ENCODE results near the gene LIAS. TPM values are rescaled to one million over a fixed set of nuclear protein-coding genes. Genes with fewer than 3 reads are reported as not detected.

The LIAS gene
- total and polyA plus RNA-seq, 3 donors from 2014 or later, result 24.0 to 59.0 (median 31.1) TPM

DNA sequence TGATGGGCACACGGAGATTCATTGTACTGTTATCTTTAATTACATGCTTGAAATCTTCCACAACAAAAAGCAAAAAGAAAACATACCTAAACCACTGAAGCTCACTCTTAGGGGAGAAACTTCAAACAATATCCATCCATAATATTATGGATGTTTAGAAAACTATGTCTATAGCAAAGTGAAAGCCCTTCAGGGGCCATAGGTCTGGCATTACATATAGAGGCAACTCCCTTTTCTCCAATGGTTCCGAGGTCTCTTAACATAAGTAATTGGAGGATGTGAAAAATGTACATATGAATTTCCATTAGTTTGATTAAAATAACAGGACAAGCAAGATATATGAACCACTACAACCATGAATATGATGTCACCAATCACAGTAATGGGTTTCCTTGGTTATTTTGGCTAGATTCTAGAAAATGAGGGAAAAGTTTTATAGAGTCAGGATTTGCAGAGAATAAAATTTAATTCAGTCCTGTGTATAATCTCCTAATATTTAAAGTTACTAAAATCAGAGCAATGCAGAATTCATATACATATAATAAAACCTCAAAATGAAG is 57.6 kb downstream of the LIAS start:
- no peaks in the 10 kb centered on the region for H3K9me3 ChIP-seq
- no peaks in the 10 kb centered on the region for H3K36me3 ChIP-seq (ENCODE audit: low read depth, missing control alignments)
- no peak overlapping the region for H3K4me3 ChIP-seq
- no peaks in the 10 kb centered on the region for H3K4me1 ChIP-seq
- 78 to 82% methylated on average over 2 of the region's 2 CpGs for WGBS, 2 donors
- H3K27ac ChIP-seq, result no peak overlapping the region
- DNase-seq, result no peak
- intact Hi-C loops (cut with DNase I; ENCODE audit: low total_unique reads), result no loop called here
- TF ChIP-seq POLR2A (IDR thresholded peaks at IDR 0.05) (no peak), CTCF (IDR thresholded peaks at IDR 0.05) (no peak)
- no peaks in the 10 kb centered on the region for H3K27me3 ChIP-seq

DNA sequence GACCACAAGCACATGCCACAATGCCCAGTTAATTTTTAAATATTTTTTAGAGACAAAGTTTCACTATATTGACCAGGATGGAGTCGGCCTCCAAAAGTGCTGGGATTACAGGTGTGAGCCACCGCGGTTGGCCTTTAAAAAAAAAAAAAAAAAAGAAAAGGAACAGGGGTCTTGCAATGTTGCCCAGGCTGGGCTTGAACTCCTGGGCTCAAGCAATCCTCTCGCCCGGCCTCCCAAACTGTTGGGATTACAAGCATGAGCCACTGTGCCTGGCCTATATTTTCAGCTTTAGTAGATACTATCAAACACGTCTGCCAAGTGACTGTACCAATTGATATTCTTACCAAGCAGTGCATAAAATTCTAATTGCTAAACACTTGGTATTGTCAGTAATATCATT is 59.6 kb downstream of the LIAS start:
- H3K9me3 ChIP-seq, result no peaks in the 10 kb centered on the region
- WGBS, 2 donors, result 95% methylated on average over 6 of the region's 6 CpGs
- no peaks in the 10 kb centered on the region for H3K4me1 ChIP-seq
- no peaks in the 10 kb centered on the region for H3K27me3 ChIP-seq
- no peak for DNase-seq
- TF ChIP-seq CTCF (IDR thresholded peaks at IDR 0.05), result no peak
- TF ChIP-seq POLR2A (IDR thresholded peaks at IDR 0.05), result no peak
- no peak overlapping the region for H3K4me3 ChIP-seq
- no peaks in the 10 kb centered on the region for H3K36me3 ChIP-seq (ENCODE audit: low read depth, missing control alignments)
- H3K27ac ChIP-seq, result no peak overlapping the region
- intact Hi-C loops (cut with DNase I; ENCODE audit: low total_unique reads), result no loop called here

DNA sequence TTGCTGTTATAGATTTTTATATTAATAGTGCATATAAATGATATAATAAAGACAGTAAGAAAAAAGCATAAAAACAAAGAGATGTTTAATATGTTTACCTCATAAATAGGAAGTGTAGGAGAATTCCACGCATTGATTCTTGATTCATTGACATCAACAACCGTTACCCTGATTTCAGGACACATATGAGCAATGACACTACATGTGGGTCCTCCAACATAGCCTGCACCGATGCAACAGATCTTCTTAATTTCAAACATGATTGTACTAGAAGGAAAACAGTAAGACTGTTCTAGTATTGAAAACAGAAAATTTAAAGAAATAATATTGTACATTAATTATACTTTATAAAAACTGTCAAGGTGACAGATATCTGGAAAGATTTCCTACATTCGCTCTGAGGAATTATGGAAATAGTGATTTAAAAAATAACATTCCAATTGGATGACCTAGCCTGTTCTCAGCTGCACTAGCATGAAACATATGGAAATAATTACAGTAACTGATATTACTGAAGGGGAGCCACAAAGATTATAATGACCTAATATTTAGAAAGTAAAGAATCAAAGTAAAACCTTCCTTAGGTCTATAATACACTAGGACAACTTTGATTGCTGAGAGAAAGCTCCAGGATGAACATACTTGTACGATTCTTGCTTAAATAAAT is 62.5 kb downstream of the LIAS start:
- H3K27me3 ChIP-seq, result no peaks in the 10 kb centered on the region
- H3K9me3 ChIP-seq, result no peaks in the 10 kb centered on the region
- 75 to 81% methylated on average over 5 of the region's 5 CpGs for WGBS, 2 donors
- no peak for TF ChIP-seq CTCF (IDR thresholded peaks at IDR 0.05)
- H3K36me3 ChIP-seq (ENCODE audit: low read depth, missing control alignments), result no peaks in the 10 kb centered on the region
- DNase-seq, result no peak
- intact Hi-C loops (cut with DNase I; ENCODE audit: low total_unique reads), result loop anchor here (10.0 kb wide), 1 partner anchor 113 kb away; the partner anchor contains the start of gene SMIM14
- no peak overlapping the region for H3K27ac ChIP-seq
- no peak overlapping the region for H3K4me3 ChIP-seq
- H3K4me1 ChIP-seq, result no peaks in the 10 kb centered on the region

DNA sequence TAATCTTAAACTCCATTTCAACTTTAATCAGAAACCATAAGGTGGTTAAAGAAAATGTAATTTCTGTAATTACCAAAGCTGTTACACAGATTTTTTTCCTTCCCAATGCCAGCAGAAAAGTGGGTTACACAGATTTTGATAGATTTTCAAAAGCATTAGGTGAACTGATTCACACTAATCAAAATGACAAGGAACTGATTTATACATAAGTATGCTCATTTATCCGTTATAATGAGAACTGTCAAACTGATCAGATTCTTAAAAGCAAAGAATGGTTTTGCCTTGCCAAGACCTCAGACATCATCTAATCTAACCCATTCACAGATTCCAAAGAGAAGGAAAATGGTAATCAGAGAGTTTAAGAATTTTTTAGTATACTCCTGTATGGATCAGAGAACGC is 63.2 kb downstream of the LIAS start:
- H3K27me3 ChIP-seq, result no peaks in the 10 kb centered on the region
- no peak for DNase-seq
- H3K4me1 ChIP-seq, result no peaks in the 10 kb centered on the region
- no peak for TF ChIP-seq POLR2A (IDR thresholded peaks at IDR 0.05)
- no peaks in the 10 kb centered on the region for H3K9me3 ChIP-seq
- no peak overlapping the region for H3K27ac ChIP-seq
- 68 to 95% methylated on average over 2 of the region's 2 CpGs for WGBS, 2 donors
- intact Hi-C loops (cut with DNase I; ENCODE audit: low total_unique reads), result loop anchor here (10.0 kb wide), 1 partner anchor 113 kb away; the partner anchor contains the start of gene SMIM14
- no peak overlapping the region for H3K4me3 ChIP-seq
- no peaks in the 10 kb centered on the region for H3K36me3 ChIP-seq (ENCODE audit: low read depth, missing control alignments)

DNA sequence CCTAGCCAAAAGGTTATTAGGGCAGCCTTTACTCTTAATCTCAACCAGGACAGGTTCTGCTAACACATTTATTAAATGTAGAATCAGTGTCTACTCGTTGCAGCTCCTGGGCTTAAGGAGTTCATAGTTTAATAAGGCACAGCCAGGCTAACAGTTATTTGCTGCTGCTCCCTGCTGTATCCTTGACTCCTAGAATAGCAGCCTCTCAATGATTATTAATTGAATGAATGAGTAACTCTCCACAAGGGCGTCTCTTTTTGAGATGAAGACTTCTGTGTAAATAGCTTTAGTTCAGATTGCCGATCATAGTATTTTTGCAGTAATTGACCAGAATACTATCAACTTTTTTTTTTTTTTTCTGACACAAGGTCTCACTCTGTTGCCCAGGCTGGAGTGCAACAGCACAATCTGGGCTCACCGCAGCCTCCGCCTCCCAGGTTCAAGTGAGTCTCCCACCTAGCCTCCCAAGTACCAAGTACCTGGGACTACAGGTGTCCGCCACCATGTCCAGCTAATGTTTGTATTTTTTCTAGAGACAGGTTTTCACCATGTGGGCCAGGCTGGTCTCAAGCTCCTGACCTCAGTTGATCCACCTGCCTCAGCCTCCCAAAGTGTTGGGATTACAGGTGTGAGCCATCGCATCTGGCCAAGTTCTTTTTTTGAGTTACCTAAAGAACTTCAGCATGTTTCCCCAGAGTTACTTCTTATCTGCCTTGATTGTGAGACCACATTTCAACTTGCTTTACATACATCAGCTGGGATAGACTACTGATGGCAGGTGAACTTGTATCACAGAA is 65.5 kb downstream of the LIAS start:
- no peak for TF ChIP-seq POLR2A (IDR thresholded peaks at IDR 0.05)
- no peak for TF ChIP-seq CTCF (IDR thresholded peaks at IDR 0.05)
- no peaks in the 10 kb centered on the region for H3K9me3 ChIP-seq
- WGBS, 2 donors, result 86% methylated on average over 7 of the region's 7 CpGs
- peaks cover 9% of the 10 kb centered on the region for H3K4me1 ChIP-seq
- no peak for DNase-seq
- H3K36me3 ChIP-seq (ENCODE audit: low read depth, missing control alignments), result no peaks in the 10 kb centered on the region
- H3K4me3 ChIP-seq, result no peak overlapping the region
- no peak overlapping the region for H3K27ac ChIP-seq
- no peaks in the 10 kb centered on the region for H3K27me3 ChIP-seq
- intact Hi-C loops (cut with DNase I; ENCODE audit: low total_unique reads), result loop anchor here (10.0 kb wide), 1 partner anchor 110 kb away; the partner anchor contains the start of gene SMIM14

All from testis (tissue), 3 donors.